ENCODE measurements around the gene CHID1.

DNA sequence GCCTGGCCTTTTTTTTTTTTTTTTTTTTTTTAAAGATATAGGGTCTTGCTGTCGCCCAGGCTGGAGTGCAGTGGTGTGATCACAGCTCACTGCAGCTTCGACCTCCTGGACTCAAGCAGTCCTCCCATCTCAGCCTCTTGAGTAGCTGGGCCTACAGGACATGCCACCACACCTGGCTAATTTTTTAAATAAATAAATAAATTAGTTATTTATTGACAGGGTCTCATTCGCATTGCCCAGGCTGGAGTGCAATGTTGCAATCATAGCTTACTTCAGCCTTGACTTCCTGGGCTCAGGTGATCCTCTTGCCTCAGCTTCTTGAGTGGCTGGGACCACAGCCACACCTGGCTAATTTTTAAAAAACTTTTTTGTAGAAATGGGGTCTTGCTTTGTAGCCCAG is 25.6 kb upstream of the CHID1 start:
- TF ChIP-seq, protein P1, sequence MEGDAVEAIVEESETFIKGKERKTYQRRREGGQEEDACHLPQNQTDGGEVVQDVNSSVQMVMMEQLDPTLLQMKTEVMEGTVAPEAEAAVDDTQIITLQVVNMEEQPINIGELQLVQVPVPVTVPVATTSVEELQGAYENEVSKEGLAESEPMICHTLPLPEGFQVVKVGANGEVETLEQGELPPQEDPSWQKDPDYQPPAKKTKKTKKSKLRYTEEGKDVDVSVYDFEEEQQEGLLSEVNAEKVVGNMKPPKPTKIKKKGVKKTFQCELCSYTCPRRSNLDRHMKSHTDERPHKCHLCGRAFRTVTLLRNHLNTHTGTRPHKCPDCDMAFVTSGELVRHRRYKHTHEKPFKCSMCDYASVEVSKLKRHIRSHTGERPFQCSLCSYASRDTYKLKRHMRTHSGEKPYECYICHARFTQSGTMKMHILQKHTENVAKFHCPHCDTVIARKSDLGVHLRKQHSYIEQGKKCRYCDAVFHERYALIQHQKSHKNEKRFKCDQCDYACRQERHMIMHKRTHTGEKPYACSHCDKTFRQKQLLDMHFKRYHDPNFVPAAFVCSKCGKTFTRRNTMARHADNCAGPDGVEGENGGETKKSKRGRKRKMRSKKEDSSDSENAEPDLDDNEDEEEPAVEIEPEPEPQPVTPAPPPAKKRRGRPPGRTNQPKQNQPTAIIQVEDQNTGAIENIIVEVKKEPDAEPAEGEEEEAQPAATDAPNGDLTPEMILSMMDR (IDR thresholded peaks at IDR 0.05; ENCODE audit: poor library complexity, severe bottlenecking) = no peak
- TF ChIP-seq EP300 (conservative IDR thresholded peaks at IDR 0.05; ENCODE audit: poor library complexity, severe bottlenecking) = no peak
- TF ChIP-seq EZH2 (IDR thresholded peaks at IDR 0.05; ENCODE audit: borderline replicate concordance, insufficient read depth, low read length, poor library complexity, severe bottlenecking) = no peak
- TF ChIP-seq, protein P2, sequence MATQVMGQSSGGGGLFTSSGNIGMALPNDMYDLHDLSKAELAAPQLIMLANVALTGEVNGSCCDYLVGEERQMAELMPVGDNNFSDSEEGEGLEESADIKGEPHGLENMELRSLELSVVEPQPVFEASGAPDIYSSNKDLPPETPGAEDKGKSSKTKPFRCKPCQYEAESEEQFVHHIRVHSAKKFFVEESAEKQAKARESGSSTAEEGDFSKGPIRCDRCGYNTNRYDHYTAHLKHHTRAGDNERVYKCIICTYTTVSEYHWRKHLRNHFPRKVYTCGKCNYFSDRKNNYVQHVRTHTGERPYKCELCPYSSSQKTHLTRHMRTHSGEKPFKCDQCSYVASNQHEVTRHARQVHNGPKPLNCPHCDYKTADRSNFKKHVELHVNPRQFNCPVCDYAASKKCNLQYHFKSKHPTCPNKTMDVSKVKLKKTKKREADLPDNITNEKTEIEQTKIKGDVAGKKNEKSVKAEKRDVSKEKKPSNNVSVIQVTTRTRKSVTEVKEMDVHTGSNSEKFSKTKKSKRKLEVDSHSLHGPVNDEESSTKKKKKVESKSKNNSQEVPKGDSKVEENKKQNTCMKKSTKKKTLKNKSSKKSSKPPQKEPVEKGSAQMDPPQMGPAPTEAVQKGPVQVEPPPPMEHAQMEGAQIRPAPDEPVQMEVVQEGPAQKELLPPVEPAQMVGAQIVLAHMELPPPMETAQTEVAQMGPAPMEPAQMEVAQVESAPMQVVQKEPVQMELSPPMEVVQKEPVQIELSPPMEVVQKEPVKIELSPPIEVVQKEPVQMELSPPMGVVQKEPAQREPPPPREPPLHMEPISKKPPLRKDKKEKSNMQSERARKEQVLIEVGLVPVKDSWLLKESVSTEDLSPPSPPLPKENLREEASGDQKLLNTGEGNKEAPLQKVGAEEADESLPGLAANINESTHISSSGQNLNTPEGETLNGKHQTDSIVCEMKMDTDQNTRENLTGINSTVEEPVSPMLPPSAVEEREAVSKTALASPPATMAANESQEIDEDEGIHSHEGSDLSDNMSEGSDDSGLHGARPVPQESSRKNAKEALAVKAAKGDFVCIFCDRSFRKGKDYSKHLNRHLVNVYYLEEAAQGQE (IDR thresholded peaks at IDR 0.05; ENCODE audit: borderline replicate concordance) = no peak
- TF ChIP-seq POLR2AphosphoS5 (IDR thresholded peaks at IDR 0.05) = no peak
- no peak for TF ChIP-seq SMC3 (conservative IDR thresholded peaks at IDR 0.05; ENCODE audit: poor library complexity)

All from neural cell (in vitro differentiated cells).